ENCODE results near the gene ZBTB6.

ZBTB6 gene

GRCh38 chr9:122912964-122913673 lies at the start of gene ZBTB6:
ZBTB6 (minus strand) TSS chr9:122913323; CDS start chr9:122912072, 1,251 bp downstream.
- no peak for TF ChIP-seq CTCF (IDR thresholded peaks at IDR 0.05; ENCODE audit: extremely low read depth, insufficient read depth, missing control alignments)
- peak; percentile 72 for DNase-seq (ENCODE audit: low spot score)
- in situ Hi-C loops (cut with MboI; ENCODE audit: low pct_unique_long_range_greater_than_20kb, low sequenced_read_pairs, unreplicated experiment) = no loop called here

GRCh38 chr9:122961139-122961538 lies 48.0 kb upstream of the ZBTB6 start:
- no peak for TF ChIP-seq CTCF (IDR thresholded peaks at IDR 0.05; ENCODE audit: extremely low read depth, insufficient read depth, missing control alignments)
- no peak for DNase-seq (ENCODE audit: low spot score)
- in situ Hi-C loops (cut with MboI; ENCODE audit: low pct_unique_long_range_greater_than_20kb, low sequenced_read_pairs, unreplicated experiment) = no loop called here

- no peak for TF ChIP-seq CTCF (IDR thresholded peaks at IDR 0.05; ENCODE audit: extremely low read depth, insufficient read depth, missing control alignments)
- in situ Hi-C loops (cut with MboI; ENCODE audit: low pct_unique_long_range_greater_than_20kb, low sequenced_read_pairs, unreplicated experiment) = no loop called here
- no peak for DNase-seq (ENCODE audit: low spot score)
Observed at GRCh38 chr9:122955961-122956360, 42.8 kb upstream of the ZBTB6 start.

- in situ Hi-C loops (cut with MboI; ENCODE audit: low pct_unique_long_range_greater_than_20kb, low sequenced_read_pairs, unreplicated experiment) = no loop called here
- no peak for TF ChIP-seq CTCF (IDR thresholded peaks at IDR 0.05; ENCODE audit: extremely low read depth, insufficient read depth, missing control alignments)
- no peak for DNase-seq (ENCODE audit: low spot score)
Observed at GRCh38 chr9:122954253-122954691, 41.1 kb upstream of the ZBTB6 start.

GRCh38 chr9:122951056-122951455 lies 37.9 kb upstream of the ZBTB6 start:
- DNase-seq (ENCODE audit: low spot score) = no peak
- TF ChIP-seq CTCF (IDR thresholded peaks at IDR 0.05; ENCODE audit: extremely low read depth, insufficient read depth, missing control alignments) = no peak
- in situ Hi-C loops (cut with MboI; ENCODE audit: low pct_unique_long_range_greater_than_20kb, low sequenced_read_pairs, unreplicated experiment) = no loop called here

GRCh38 chr9:122950263-122950662 lies 37.1 kb upstream of the ZBTB6 start:
- in situ Hi-C loops (cut with MboI; ENCODE audit: low pct_unique_long_range_greater_than_20kb, low sequenced_read_pairs, unreplicated experiment) = no loop called here
- no peak for DNase-seq (ENCODE audit: low spot score)
- no peak for TF ChIP-seq CTCF (IDR thresholded peaks at IDR 0.05; ENCODE audit: extremely low read depth, insufficient read depth, missing control alignments)
